GM12878 (cell line): ENCODE data around the gene GATAD2B. TPM values are rescaled to one million over a fixed set of nuclear protein-coding genes. Genes with fewer than 3 reads are reported as not detected.
"Not testable (repeated sequence)": the region's sequence is repeated elsewhere in the genome, so short reads cannot be mapped to it uniquely, and the experiment has no call there.

Experiments
- ATAC-seq: fragments of 200-7000 bp; cut with Tn5 transposase; 3 replicates; pipeline ENCODE4 v1.9.1; 2020; ENCODE audit warnings: mild to moderate bottlenecking, moderate library complexity
- BruUV-seq: library from RNA; stranded (reverse); fragments of 400-500 nt; replicated peaks from 2 replicates; lab custom pipeline; 2021; lab: Mats Ljungman, UMichigan
- CTCF ChIA-PET: fragments of 300-600 bp; sonication (Branson Sonifier 250); formaldehyde crosslinking; extraction: SDS; loops from one replicate; lab custom pipeline; 2021; ENCODE audit warnings: inconsistent platforms; lab: Yijun Ruan, JAX
- POLR2A ChIA-PET: fragments of 350-600 bp; formaldehyde crosslinking; extraction: SDS; loops from one replicate; lab custom pipeline; 2021; ENCODE audit warnings: inconsistent platforms; lab: Charles Lee
- RAD21 ChIA-PET: fragments of 300-600 bp; sonication (Branson Sonifier 250); formaldehyde crosslinking; loops from one replicate; lab custom pipeline; 2023; ENCODE audit warnings: antibody characterized with exemption; ENCODE audit not compliant: unreplicated experiment; lab: Charles Lee
- SMC1A ChIA-PET: fragments of 300-600 bp; sonication (Branson Sonifier 250); formaldehyde crosslinking; loops from one replicate; lab custom pipeline; 2023; ENCODE audit not compliant: unreplicated experiment, uncharacterized antibody; lab: Charles Lee
- DNase-seq: peaks from one replicate; pipeline ENCODE4 v3.0.0-alpha.2; 2011; ENCODE audit warnings: low read depth, low spot score
- FAIRE-seq: peaks from 3 replicates; lab custom pipeline; 2011; peaks lifted over from hg19 to GRCh38; lab: Jason Lieb, UNC
- H2AFZ ChIP-seq: 2 replicates; pipeline ENCODE4 v1.6.0; 2011; ENCODE audit warnings: low read depth, low read length, control low read depth; ENCODE audit not compliant: control insufficient read depth
- H3K27ac ChIP-seq: 2 replicates; pipeline ENCODE4 v1.5.1; 2011; ENCODE audit warnings: control low read depth; ENCODE audit not compliant: control insufficient read depth, insufficient read depth
- H3K27me3 ChIP-seq, 2 experiments: replicated peaks in 1 of 2; 2 replicates each; pipeline versions ENCODE4 v1.6.0 to v1.6.1; 2011; ENCODE audit warnings: low read length in 1 of 2; ENCODE audit not compliant: control insufficient read depth in 2 of 2, insufficient read depth in 2 of 2
- H3K36me3 ChIP-seq, 2 experiments: 2 replicates each; pipeline ENCODE4 v1.5.1; 2011; ENCODE audit warnings: low read length in 1 of 2; ENCODE audit not compliant: control insufficient read depth in 2 of 2, insufficient read depth in 2 of 2
- H3K4me1 ChIP-seq: 2 replicates; pipeline ENCODE4 v1.6.1; 2011; ENCODE audit warnings: mild to moderate bottlenecking, low read length, moderate library complexity, mixed read lengths; ENCODE audit not compliant: control insufficient read depth, insufficient read depth
- H3K4me2 ChIP-seq: 2 replicates; pipeline ENCODE4 v1.6.0; 2011; ENCODE audit warnings: control low read depth; ENCODE audit not compliant: control insufficient read depth, insufficient read depth
- H3K4me3 ChIP-seq: fragments of 200-600 bp; sonication (generic); 2 replicates; pipeline ENCODE4 v1.5.1; 2016
- H3K79me2 ChIP-seq: 2 replicates; pipeline ENCODE4 v1.6.0; 2011; ENCODE audit warnings: low read length; ENCODE audit not compliant: control insufficient read depth, insufficient read depth
- H3K9ac ChIP-seq: 2 replicates; pipeline ENCODE4 v1.8.0; 2011; ENCODE audit warnings: low read length, control low read depth, mixed read lengths; ENCODE audit not compliant: control insufficient read depth, insufficient read depth
- H3K9me3 ChIP-seq: replicated peaks from 3 replicates; pipeline ENCODE4 v1.5.1; 2011; ENCODE audit warnings: mild to moderate bottlenecking, low read length; ENCODE audit not compliant: control insufficient read depth, insufficient read depth
- H4K20me1 ChIP-seq: 2 replicates; pipeline ENCODE4 v1.6.0; 2011; ENCODE audit not compliant: control insufficient read depth, insufficient read depth
- BHLHE40 ChIP-seq, 2 experiments: fragments of 450-650 bp in 1 of 2; IDR thresholded peaks; 2 replicates each; pipeline ENCODE4 v1.6.1; 2011 to 2017; ENCODE audit warnings: low read depth in 2 of 2, borderline replicate concordance in 1 of 2, improper control_type of control experiment in 1 of 2, low read length in 1 of 2, mild to moderate bottlenecking in 1 of 2
- CREM ChIP-seq: IDR thresholded peaks from 2 replicates; pipeline ENCODE4 v1.6.1; 2014; ENCODE audit warnings: antibody characterized with exemption, low read depth
- EED ChIP-seq: sonication (generic); IDR thresholded peaks from 2 replicates; pipeline ENCODE4 v1.6.1; 2016; ENCODE audit warnings: antibody characterized with exemption, low read depth
- MEF2A ChIP-seq: IDR thresholded peaks from 2 replicates; pipeline ENCODE4 v1.6.1; 2011; ENCODE audit warnings: low read depth, mild to moderate bottlenecking, low read length, moderate library complexity; ENCODE audit not compliant: insufficient read depth
- RUNX3 ChIP-seq: IDR thresholded peaks from 2 replicates; pipeline ENCODE4 v1.6.1; 2012; ENCODE audit warnings: low read length, inconsistent platforms
- YY1 ChIP-seq: IDR thresholded peaks from 2 replicates; pipeline ENCODE4 v1.6.1; 2011; ENCODE audit warnings: low read depth, mild to moderate bottlenecking, low read length
- WGBS: methylation state at CpG from one replicate; pipeline ENCODE4 v1.1.6; 2016; ENCODE audit warnings: low lambda C conversion rate; ENCODE audit not compliant: insufficient replicate concordance, insufficient coverage; ENCODE audit errors: missing lambda C conversion rate; 5-methylcytosine and 5-hydroxymethylcytosine counted together
- in situ Hi-C: fragments of 300-500 bp; cut with MboI; formaldehyde crosslinking; loops from 9 replicates; pipeline ENCODE4 v1.14.3; 2018; ENCODE audit warnings: mixed read lengths
- intact Hi-C: fragments of 100-400 bp; cut with micrococcal nuclease; formaldehyde crosslinking; loops from one replicate; pipeline ENCODE4 v1.14.2; 2022; ENCODE audit not compliant: unreplicated experiment
- polyA plus RNA-seq, 11 experiments: library from polyadenylated mRNA; depleted of rRNA in 4 of 11; unstranded in 6 of 11; stranded (reverse) in 5 of 11; fragments of >200 nt; fragmentation: Nextera tagmentation in 4 of 11; fragmentation: Illumina TruSeq in 1 of 11; extraction: Ambion mirVana in 4 of 11; extraction: Trizol in 1 of 11; gene quantifications; 1 replicate in 1 of 11; 2 replicates in 10 of 11; pipeline versions ENCODE4 v1.2.1 to v1.2.3, GENCODE V29; 2011 to 2016; ENCODE audit warnings: inconsistent platforms in 2 of 11, missing spikeins in 2 of 11, low read depth in 1 of 11
- total RNA-seq, 4 experiments: library from RNA; depleted of rRNA in 3 of 4; stranded (reverse); fragments of >200 nt in 3 of 4; fragmentation: Illumina TruSeq in 1 of 4; extraction: Trizol in 1 of 4; gene quantifications; 2 replicates each; pipeline versions ENCODE4 v1.2.1 to v1.2.3, GENCODE V29; 2013 to 2021

GATAD2B gene
- total and polyA plus RNA-seq, 10 of the 15 experiments (the other 5 are each of a cell fraction or from before 2014, with no cell fraction given): 2.4 to 63.1 (median 8.7) TPM

DNA sequence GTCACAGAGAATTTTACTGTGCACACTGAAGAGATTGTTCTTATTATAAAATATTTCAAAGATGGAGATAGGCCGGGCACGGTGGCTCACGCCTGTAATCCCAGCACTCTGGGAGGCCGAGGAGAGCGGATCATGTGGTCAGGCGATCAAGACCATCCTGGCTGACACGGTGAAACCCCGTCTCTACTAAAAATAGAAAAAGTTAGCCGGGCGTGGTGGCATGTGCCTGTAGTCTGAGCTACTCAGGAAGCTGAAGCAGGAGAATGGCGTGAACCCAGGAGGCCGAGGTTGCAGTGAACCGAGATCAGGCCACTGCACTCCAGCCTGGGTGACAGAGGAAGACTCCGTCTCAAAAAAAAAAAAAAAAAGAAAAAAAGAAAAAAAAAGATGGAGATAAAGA, 82.0 kb downstream of the GATAD2B start:
- peak; percentile 8 for ATAC-seq
- intact Hi-C loops: loop anchor here (5.0 kb wide), 1 partner anchor 82 kb away; the partner anchor contains the start of gene GATAD2B
- H3K4me3 ChIP-seq, BruUV-seq, H3K27me3 ChIP-seq, H3K9me3 ChIP-seq, H2AFZ ChIP-seq, H4K20me1 ChIP-seq, H3K36me3 ChIP-seq, in situ Hi-C loops, FAIRE-seq, DNase-seq: not testable (repeated sequence)
- Histone ChIP-seq H3K9ac (peak overlapping the region; percentile 9; the same call in 1 of the 2 replicates), H3K27ac (peak overlapping the region; percentile 39), H3K4me2 (peak overlapping the region; percentile 18; the same call in 1 of the 2 replicates), H3K4me1 (peaks cover 28% of the 10 kb centered on the region), H3K79me2 (peaks cover 32% of the 10 kb centered on the region)
- ChIA-PET RAD21 (interaction anchor here (1.0 to 2.8 kb wide), 3 partner anchors 11 to 105 kb away, joined by 3 to 19 read pairs (median 3); partner anchors contain the start of genes DENND4B and GATAD2B), CTCF (interaction anchor here (1.9 kb wide), 1 partner anchor 79 kb away, joined by 6 read pairs; no protein-coding TSS in a partner anchor), POLR2A (interaction anchor here (0.6 to 4.5 kb wide), 5 partner anchors 14 to 196 kb away, joined by 4 to 33 read pairs (median 6); no protein-coding TSS in a partner anchor), SMC1A (interaction anchor here (1.0 to 1.5 kb wide), 4 partner anchors 9 to 104 kb away, joined by 4 to 5 read pairs (median 4); no protein-coding TSS in a partner anchor)
- TF ChIP-seq BHLHE40 (IDR thresholded peaks at IDR 0.05; ENCODE audit: borderline replicate concordance in 1 of 2, low read depth in 2 of 2, low read length in 1 of 2): peak in 1 of 2 experiments; percentile 71; a peak in 1 of 4 replicates
- TF ChIP-seq YY1: 0 out of 2 replicates have a peak, but pooled peaks have one; percentile 13
- peak; percentile 77; the same call in 1 of the 2 replicates for TF ChIP-seq MEF2A
- TF ChIP-seq EED: peak; percentile 59
- TF ChIP-seq CREM: 0 out of 2 replicates have a peak, but pooled peaks have one; percentile 19
- peak; percentile 66 for TF ChIP-seq RUNX3
- WGBS: 31% methylated on average over 13 of the region's 14 CpGs

- SMC1A ChIA-PET, H3K4me1 ChIP-seq, H3K27ac ChIP-seq, RAD21 ChIA-PET, H4K20me1 ChIP-seq, H3K36me3 ChIP-seq, H3K27me3 ChIP-seq, CTCF ChIA-PET, H3K9ac ChIP-seq, FAIRE-seq, H3K4me3 ChIP-seq, intact Hi-C loops, ATAC-seq, in situ Hi-C loops, H2AFZ ChIP-seq, BruUV-seq, DNase-seq, H3K9me3 ChIP-seq, POLR2A ChIA-PET, H3K4me2 ChIP-seq: not testable (repeated sequence)
- WGBS: 98% methylated on average over 8 of the region's 8 CpGs
- H3K79me2 ChIP-seq: peaks cover 27% of the 10 kb centered on the region
Measured at GRCh38 chr1:153833968-153834367, 88.8 kb downstream of the GATAD2B start.
